Hepatic stellate cell (primary cell): ENCODE data around the gene GJA1.

Experiments used
- DNase-seq: peaks from one replicate; pipeline ENCODE4 v3.0.0; 2011; ENCODE audit warnings: low spot score

GJA1 gene

DNA sequence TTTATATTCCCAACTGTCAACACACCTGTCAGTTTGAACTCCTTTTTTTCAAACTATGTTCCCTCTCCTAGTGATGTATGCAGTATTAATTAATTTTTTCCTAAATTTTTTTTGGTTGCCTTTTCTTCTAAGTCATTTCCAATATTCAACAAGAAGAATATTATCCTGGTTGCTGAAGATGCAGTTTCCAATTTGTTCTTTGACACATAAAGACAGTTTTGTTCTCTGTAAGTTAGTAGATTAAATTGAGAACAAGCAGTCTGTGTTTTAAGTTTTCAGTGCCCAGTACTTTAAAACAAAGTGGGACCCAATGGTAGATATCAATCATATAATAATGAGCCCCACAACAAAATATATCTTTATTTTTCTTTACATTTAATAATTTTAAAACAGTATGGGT lies 47.3 kb downstream of the GJA1 start:
- DNase-seq, result no peak

DNA sequence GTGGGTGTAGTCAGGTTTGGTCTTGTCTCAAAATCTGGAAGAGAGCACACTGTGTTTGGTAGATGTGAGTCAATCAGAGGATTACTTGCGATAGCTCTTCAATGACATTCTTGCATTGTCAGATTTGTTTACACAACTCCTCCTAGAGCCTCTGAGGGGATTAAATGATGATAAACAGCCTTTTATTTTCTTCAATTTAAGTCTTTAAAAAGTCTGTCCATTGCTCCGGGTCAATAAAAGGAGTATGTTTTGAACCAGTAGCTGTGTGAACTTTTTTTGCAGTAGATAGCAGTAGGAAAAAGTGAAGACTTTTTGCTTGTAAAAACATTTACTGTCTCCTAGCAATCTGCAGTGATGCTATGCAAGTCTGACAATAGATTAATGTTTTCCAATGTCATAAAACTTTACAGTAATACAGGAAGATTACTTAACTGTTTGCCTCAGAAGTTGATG lies 49.9 kb downstream of the GJA1 start:
- DNase-seq, result no peak

DNA sequence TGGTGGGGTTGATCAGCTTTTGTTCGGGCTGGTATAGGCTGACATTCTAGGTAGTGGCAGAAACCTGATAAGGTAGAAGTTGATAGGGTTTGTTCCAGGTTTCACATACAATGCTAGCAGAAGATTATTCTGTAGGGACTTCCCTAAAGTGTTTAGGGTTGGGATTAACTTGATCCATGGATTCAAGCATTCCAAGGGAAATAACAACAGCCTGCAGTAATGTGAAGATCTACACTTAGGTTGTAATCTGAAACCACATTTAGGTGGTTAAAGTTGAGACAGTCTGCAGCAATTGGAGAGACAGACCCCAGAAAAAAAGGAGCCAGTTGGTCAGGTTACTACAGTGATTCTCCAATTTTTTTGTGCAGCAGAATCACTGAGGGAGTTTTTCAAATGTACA lies 56.1 kb downstream of the GJA1 start:
- DNase-seq, result no peak

DNA sequence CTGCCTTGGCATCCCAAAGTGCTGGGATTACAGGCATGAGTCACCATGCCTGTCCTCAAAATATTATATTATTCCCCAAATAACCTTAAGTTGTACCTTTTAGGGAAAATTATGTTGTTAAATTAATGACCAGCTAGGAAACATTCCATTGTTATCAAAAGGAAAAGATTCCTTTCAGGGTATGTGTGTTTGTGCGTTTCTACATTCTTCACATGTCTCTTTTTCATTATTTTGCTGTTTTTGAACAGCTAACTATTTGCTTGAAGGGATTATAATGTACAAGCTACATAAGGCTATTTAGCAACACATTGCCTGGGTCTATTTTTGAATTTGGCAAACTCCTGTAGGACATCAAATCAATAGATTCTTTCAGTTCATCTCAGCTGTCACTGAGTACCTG lies 57.1 kb downstream of the GJA1 start:
- no peak for DNase-seq

DNA sequence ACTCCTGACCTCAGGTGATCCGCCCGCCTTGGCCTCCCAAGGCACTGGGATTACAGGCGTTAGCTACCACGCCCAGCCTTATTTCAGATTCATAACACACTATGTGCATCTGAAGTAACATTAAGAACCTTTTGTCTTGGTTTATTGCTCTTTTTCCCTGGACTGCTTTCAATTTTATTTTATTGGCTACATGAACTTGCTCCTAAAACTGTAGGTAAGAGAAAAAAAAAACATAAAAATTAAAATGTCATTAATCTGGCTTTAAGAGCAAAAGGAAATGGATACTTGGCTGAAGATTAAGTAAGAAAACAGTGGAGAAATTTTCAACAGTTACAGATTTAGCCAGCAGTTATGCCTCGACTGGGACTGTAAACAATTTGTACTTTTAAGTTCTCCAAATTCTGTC lies 62.5 kb downstream of the GJA1 start:
- no peak for DNase-seq

DNA sequence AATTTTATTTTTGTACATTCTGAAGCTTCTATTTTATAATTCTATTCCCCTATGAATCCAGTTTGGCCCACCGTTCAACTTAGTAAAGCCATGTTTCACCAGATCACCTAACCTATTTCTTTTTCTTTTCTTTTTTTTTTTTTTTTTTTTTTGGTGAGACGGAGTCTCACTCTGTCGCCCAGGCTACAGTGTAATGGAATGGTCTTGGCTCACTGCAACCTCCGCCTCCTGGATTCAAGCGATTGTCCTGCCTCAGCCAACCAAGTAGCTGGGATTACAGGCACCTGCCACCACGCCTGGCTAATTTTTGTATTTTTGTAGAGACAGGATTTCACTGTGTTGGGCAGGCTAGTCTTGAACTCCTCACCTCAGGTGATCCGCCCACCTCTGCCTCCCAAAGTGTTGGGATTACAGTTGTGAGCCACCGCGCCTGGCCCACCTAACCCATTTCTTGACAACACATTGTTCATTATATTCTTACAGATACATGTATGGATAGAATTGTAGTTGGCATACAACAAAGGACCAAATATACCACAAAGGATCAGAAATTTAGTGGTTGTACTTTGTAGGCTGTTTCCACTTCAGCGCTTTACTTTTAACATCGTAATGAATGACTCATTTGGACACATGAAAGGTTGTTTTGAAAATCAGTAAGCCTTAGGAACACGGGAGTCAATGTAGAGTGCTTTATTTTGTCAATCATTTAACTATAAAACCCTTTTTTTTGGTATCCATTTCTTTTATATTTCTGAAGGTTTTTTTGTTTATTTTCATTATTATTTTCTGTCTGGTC lies 63.2 kb downstream of the GJA1 start:
- no peak for DNase-seq
